ENCODE measurements around the gene TMEM150C. TPM values are rescaled to one million over a fixed set of nuclear protein-coding genes. Genes with fewer than 3 reads are reported as not detected.

Gene TMEM150C
- polyA plus RNA-seq, 1 donor (not counting 4 experiments of a cell fraction or from before 2014, with no cell fraction given): 0.07 TPM

DNA sequence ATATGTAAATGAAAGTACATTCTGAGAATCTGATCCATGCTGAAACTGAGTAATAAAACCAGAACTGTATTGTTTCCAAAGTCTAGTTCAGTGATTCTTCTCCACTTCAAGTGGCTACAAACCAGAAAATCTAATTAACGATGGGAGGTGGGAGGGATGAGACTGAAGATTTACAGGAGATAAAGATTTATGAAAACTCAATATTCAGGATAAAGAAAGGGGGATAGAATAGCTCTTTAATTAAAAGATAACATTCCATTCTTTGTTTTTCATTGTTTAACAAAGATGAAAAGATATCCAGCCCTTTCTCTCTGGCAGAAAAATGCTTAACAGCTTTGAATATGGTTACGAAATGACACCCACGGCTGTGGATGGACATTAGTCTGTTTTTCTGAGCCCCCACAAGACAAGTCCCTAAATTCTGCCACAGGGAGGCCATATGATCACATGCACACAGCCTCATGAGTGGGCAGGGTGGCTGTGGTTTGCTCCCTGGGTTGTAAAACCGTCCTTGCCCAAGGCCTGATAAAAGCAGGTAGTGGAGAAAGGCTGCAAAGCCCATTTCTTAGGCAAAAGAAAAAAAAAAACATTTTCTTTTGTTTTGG, 36.4 kb downstream of the TMEM150C start:
- no peak overlapping the region for H3K4me3 ChIP-seq (ENCODE audit: control insufficient read depth in 2 of 3, extremely low read depth in 1 of 3, insufficient read depth in 2 of 3, low read depth in 1 of 3, low read length in 3 of 3)
- no peaks in the 10 kb centered on the region for H3K9me3 ChIP-seq (ENCODE audit: control insufficient read depth, low read depth, low read length)
- dilution Hi-C loops (cut with MboI; ENCODE audit: extremely low pct_ligation_motif_present, low sequenced_read_pairs): no loop called here
- no peaks in the 10 kb centered on the region for H3K27me3 ChIP-seq (ENCODE audit: control insufficient read depth, extremely low read depth, insufficient read depth, low read length)
- no peak for TF ChIP-seq EZH2 (IDR thresholded peaks at IDR 0.05; ENCODE audit: low read length)
- TF ChIP-seq, protein P1, sequence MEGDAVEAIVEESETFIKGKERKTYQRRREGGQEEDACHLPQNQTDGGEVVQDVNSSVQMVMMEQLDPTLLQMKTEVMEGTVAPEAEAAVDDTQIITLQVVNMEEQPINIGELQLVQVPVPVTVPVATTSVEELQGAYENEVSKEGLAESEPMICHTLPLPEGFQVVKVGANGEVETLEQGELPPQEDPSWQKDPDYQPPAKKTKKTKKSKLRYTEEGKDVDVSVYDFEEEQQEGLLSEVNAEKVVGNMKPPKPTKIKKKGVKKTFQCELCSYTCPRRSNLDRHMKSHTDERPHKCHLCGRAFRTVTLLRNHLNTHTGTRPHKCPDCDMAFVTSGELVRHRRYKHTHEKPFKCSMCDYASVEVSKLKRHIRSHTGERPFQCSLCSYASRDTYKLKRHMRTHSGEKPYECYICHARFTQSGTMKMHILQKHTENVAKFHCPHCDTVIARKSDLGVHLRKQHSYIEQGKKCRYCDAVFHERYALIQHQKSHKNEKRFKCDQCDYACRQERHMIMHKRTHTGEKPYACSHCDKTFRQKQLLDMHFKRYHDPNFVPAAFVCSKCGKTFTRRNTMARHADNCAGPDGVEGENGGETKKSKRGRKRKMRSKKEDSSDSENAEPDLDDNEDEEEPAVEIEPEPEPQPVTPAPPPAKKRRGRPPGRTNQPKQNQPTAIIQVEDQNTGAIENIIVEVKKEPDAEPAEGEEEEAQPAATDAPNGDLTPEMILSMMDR (optimal IDR thresholded peaks at IDR 0.05 in 1 of 3, IDR thresholded peaks at IDR 0.05 in 1 of 3, conservative IDR thresholded peaks at IDR 0.05 in 1 of 3; ENCODE audit: extremely low read depth in 1 of 3, insufficient read depth in 2 of 3, low read length in 3 of 3): no peak
- H3K27ac ChIP-seq (ENCODE audit: control insufficient read depth, insufficient read depth, low read length): no peak overlapping the region
- no peaks in the 10 kb centered on the region for H3K4me1 ChIP-seq (ENCODE audit: control insufficient read depth, extremely low read depth, insufficient read depth, low read length)
- DNase-seq (ENCODE audit: low read depth, low spot score): no peak
- no peaks in the 10 kb centered on the region for H4K20me1 ChIP-seq (ENCODE audit: control insufficient read depth, extremely low read depth, insufficient read depth, low read length)
- H3K9me1 ChIP-seq (ENCODE audit: control insufficient read depth, extremely low read depth, insufficient read depth, low read length): no peaks in the 10 kb centered on the region
- no peaks in the 10 kb centered on the region for H3K79me2 ChIP-seq (ENCODE audit: control insufficient read depth, insufficient read depth, low read length)
- H3K4me2 ChIP-seq (ENCODE audit: control insufficient read depth, extremely low read depth, insufficient read depth, low read depth, low read length): no peak overlapping the region
- H3K9ac ChIP-seq (ENCODE audit: control insufficient read depth, extremely low read depth, insufficient read depth, low read length): no peak overlapping the region
- no peak overlapping the region for H2AFZ ChIP-seq (ENCODE audit: control insufficient read depth, low read length)
- H3K36me3 ChIP-seq (ENCODE audit: control insufficient read depth in 2 of 2, extremely low read depth in 1 of 2, insufficient read depth in 2 of 2, low read length in 2 of 2): no peaks in the 10 kb centered on the region
- no peak for FAIRE-seq

DNA sequence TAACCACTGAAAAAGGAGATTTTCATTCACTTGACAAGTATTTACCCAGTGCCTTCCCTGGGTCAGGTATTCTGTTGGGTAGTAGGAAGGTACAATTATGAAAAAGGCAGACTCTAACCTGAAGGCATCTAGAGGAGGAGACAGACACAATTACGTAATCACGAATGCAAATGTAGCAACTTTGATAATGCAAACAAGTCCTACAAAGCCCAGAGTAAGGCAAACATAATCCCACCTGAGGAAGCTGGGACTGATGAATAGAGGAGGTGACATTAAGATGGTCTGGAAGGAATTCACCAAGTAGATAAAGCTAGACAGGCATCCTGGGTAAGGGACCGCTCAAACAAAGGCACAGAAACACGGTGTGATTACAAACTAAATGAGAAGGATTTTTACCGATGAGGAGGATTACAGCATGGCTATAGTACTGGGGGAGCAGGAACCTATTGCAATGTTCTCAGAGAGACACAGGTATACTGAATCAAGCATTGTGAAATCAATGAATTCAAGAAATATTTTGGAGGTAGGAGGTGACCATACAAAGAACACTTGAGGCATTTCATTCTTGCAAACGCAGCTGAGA, 37.1 kb downstream of the TMEM150C start:
- no peak overlapping the region for H3K9ac ChIP-seq (ENCODE audit: control insufficient read depth, extremely low read depth, insufficient read depth, low read length)
- no peak overlapping the region for H3K4me3 ChIP-seq (ENCODE audit: control insufficient read depth in 2 of 3, extremely low read depth in 1 of 3, insufficient read depth in 2 of 3, low read depth in 1 of 3, low read length in 3 of 3)
- TF ChIP-seq, protein P1 (optimal IDR thresholded peaks at IDR 0.05 in 1 of 3, IDR thresholded peaks at IDR 0.05 in 1 of 3, conservative IDR thresholded peaks at IDR 0.05 in 1 of 3; ENCODE audit: extremely low read depth in 1 of 3, insufficient read depth in 2 of 3, low read length in 3 of 3): no peak
- no peak for TF ChIP-seq EZH2 (IDR thresholded peaks at IDR 0.05; ENCODE audit: low read length)
- no peak for DNase-seq (ENCODE audit: low read depth, low spot score)
- no peak overlapping the region for H2AFZ ChIP-seq (ENCODE audit: control insufficient read depth, low read length)
- H3K4me1 ChIP-seq (ENCODE audit: control insufficient read depth, extremely low read depth, insufficient read depth, low read length): no peaks in the 10 kb centered on the region
- no peaks in the 10 kb centered on the region for H3K9me1 ChIP-seq (ENCODE audit: control insufficient read depth, extremely low read depth, insufficient read depth, low read length)
- H3K36me3 ChIP-seq (ENCODE audit: control insufficient read depth in 2 of 2, extremely low read depth in 1 of 2, insufficient read depth in 2 of 2, low read length in 2 of 2): no peaks in the 10 kb centered on the region
- no peaks in the 10 kb centered on the region for H3K79me2 ChIP-seq (ENCODE audit: control insufficient read depth, insufficient read depth, low read length)
- dilution Hi-C loops (cut with MboI; ENCODE audit: extremely low pct_ligation_motif_present, low sequenced_read_pairs): no loop called here
- no peaks in the 10 kb centered on the region for H3K9me3 ChIP-seq (ENCODE audit: control insufficient read depth, low read depth, low read length)
- peak; percentile 29 for FAIRE-seq
- H3K27ac ChIP-seq (ENCODE audit: control insufficient read depth, insufficient read depth, low read length): no peak overlapping the region
- no peaks in the 10 kb centered on the region for H3K27me3 ChIP-seq (ENCODE audit: control insufficient read depth, extremely low read depth, insufficient read depth, low read length)
- no peak overlapping the region for H3K4me2 ChIP-seq (ENCODE audit: control insufficient read depth, extremely low read depth, insufficient read depth, low read depth, low read length)
- no peaks in the 10 kb centered on the region for H4K20me1 ChIP-seq (ENCODE audit: control insufficient read depth, extremely low read depth, insufficient read depth, low read length)
